ENCODE measurements around the gene ELMO1. TPM values are rescaled to one million over a fixed set of nuclear protein-coding genes. Genes with fewer than 3 reads are reported as not detected.

ELMO1 gene
- total and polyA plus RNA-seq, 4 donors: 10.1 to 183 (median 34.4) TPM

- H3K4me1 ChIP-seq (ENCODE audit: control insufficient read depth in 5 of 5, insufficient read depth in 5 of 5, low read length in 5 of 5): no peaks in the 10 kb centered on the region
- H3K4me3 ChIP-seq: no peak overlapping the region
- H3K36me3 ChIP-seq (ENCODE audit: control insufficient read depth in 4 of 4, insufficient read depth in 4 of 4, low read length in 4 of 4): peaks cover 0 to 5% (median 0%) of the 10 kb centered on the region in 4 donors
- H3K27me3 ChIP-seq (ENCODE audit: control insufficient read depth in 3 of 3, insufficient read depth in 3 of 3, low read length in 2 of 3): no peaks in the 10 kb centered on the region
- DNase-seq (no peak), ATAC-seq (ENCODE audit: insufficient read depth, low FRiP score) (no peak)
- peaks cover 0 to 3% (median 0%) of the 10 kb centered on the region in 4 donors for H3K9me3 ChIP-seq (ENCODE audit: control insufficient read depth in 4 of 4, insufficient read depth in 3 of 4, low read length in 3 of 4)
- H3K27ac ChIP-seq (ENCODE audit: low read depth in 1 of 2, low read length in 1 of 2): no peak overlapping the region
- H3K9ac ChIP-seq (ENCODE audit: insufficient read depth in 1 of 2, low read length in 2 of 2): no peak overlapping the region
- TF ChIP-seq CTCF (IDR thresholded peaks at IDR 0.05; ENCODE audit: control extremely low read depth, extremely low read depth): no peak
- 91 to 93% methylated on average over 2 of the region's 2 CpGs for WGBS, 2 donors
Measured at GRCh38 chr7:37329940-37330339, 118.7 kb downstream of the ELMO1 start.

GRCh38 chr7:37327288-37327687 is 121.4 kb downstream of the ELMO1 start:
- Histone ChIP-seq H3K36me3 (ENCODE audit: control insufficient read depth in 4 of 4, insufficient read depth in 4 of 4, low read length in 4 of 4) (peaks cover 0 to 5% (median 0%) of the 10 kb centered on the region in 4 donors), H3K4me3 (no peak overlapping the region), H3K4me1 (ENCODE audit: control insufficient read depth in 5 of 5, insufficient read depth in 5 of 5, low read length in 5 of 5) (peaks cover 0 to 2% (median 0%) of the 10 kb centered on the region in 5 donors), H3K27me3 (ENCODE audit: control insufficient read depth in 3 of 3, insufficient read depth in 3 of 3, low read length in 2 of 3) (no peaks in the 10 kb centered on the region), H3K27ac (ENCODE audit: low read depth in 1 of 2, low read length in 1 of 2) (no peak overlapping the region), H3K9me3 (ENCODE audit: control insufficient read depth in 4 of 4, insufficient read depth in 3 of 4, low read length in 3 of 4) (peaks cover 0 to 3% (median 0%) of the 10 kb centered on the region in 4 donors), H3K9ac (ENCODE audit: insufficient read depth in 1 of 2, low read length in 2 of 2) (no peak overlapping the region)
- ATAC-seq (ENCODE audit: insufficient read depth, low FRiP score) (no peak), DNase-seq (no peak)
- no peak for TF ChIP-seq CTCF (IDR thresholded peaks at IDR 0.05; ENCODE audit: control extremely low read depth, extremely low read depth)
- WGBS, 2 donors: 98 to 100% methylated on average over 1 of the region's 1 CpG

- WGBS, 2 donors: 95 to 98% methylated on average over 4 of the region's 4 CpGs
- DNase-seq (no peak), ATAC-seq (ENCODE audit: insufficient read depth, low FRiP score) (no peak)
- Histone ChIP-seq H3K36me3 (ENCODE audit: control insufficient read depth in 4 of 4, insufficient read depth in 4 of 4, low read length in 4 of 4) (no peaks in the 10 kb centered on the region), H3K9me3 (ENCODE audit: control insufficient read depth in 4 of 4, insufficient read depth in 3 of 4, low read length in 3 of 4) (no peaks in the 10 kb centered on the region), H3K9ac (ENCODE audit: insufficient read depth in 1 of 2, low read length in 2 of 2) (no peak overlapping the region), H3K4me3 (no peak overlapping the region), H3K27me3 (ENCODE audit: control insufficient read depth in 3 of 3, insufficient read depth in 3 of 3, low read length in 2 of 3) (no peaks in the 10 kb centered on the region), H3K4me1 (ENCODE audit: control insufficient read depth in 5 of 5, insufficient read depth in 5 of 5, low read length in 5 of 5) (peaks cover 0 to 5% (median 2%) of the 10 kb centered on the region in 5 donors), H3K27ac (ENCODE audit: low read depth in 1 of 2, low read length in 1 of 2) (no peak overlapping the region)
- TF ChIP-seq CTCF (IDR thresholded peaks at IDR 0.05; ENCODE audit: control extremely low read depth, extremely low read depth): no peak
Measured at GRCh38 chr7:37323966-37324365, 124.7 kb downstream of the ELMO1 start.

- WGBS, 2 donors: 90 to 96% methylated on average over 4 of the region's 4 CpGs
- H3K27ac ChIP-seq (ENCODE audit: low read depth in 1 of 2, low read length in 1 of 2): no peak overlapping the region
Measured at GRCh38 chr7:37322831-37323230, 125.8 kb downstream of the ELMO1 start.

More at GRCh38 chr7:37322831-37323230, 125.8 kb downstream of the ELMO1 start:
- Histone ChIP-seq H3K4me1 (ENCODE audit: control insufficient read depth in 5 of 5, insufficient read depth in 5 of 5, low read length in 5 of 5) (peaks cover 0 to 5% (median 2%) of the 10 kb centered on the region in 5 donors), H3K27me3 (ENCODE audit: control insufficient read depth in 3 of 3, insufficient read depth in 3 of 3, low read length in 2 of 3) (no peaks in the 10 kb centered on the region), H3K4me3 (no peak overlapping the region), H3K36me3 (ENCODE audit: control insufficient read depth in 4 of 4, insufficient read depth in 4 of 4, low read length in 4 of 4) (no peaks in the 10 kb centered on the region), H3K9ac (ENCODE audit: insufficient read depth in 1 of 2, low read length in 2 of 2) (no peak overlapping the region), H3K9me3 (ENCODE audit: control insufficient read depth in 4 of 4, insufficient read depth in 3 of 4, low read length in 3 of 4) (no peaks in the 10 kb centered on the region)
- no peak for TF ChIP-seq CTCF (IDR thresholded peaks at IDR 0.05; ENCODE audit: control extremely low read depth, extremely low read depth)
- ATAC-seq (ENCODE audit: insufficient read depth, low FRiP score) (no peak), DNase-seq (no peak)

Data from lung (tissue), 12 donors.